Globus pallidus (tissue), 1 donor: Measurements from ENCODE around the gene MAST2.
A peak's percentile ranks its signal among the peaks of the same experiment; 100 is the strongest.
"Not testable (repeated sequence)": the region's sequence is repeated elsewhere in the genome, so short reads cannot be mapped to it uniquely, and the experiment has no call there.

ENCODE experiments used
- DNase-seq: peaks from one replicate; pipeline ENCODE4 v3.0.0-alpha.2; 2015; ENCODE audit warnings: low spot score

Gene MAST2

DNA sequence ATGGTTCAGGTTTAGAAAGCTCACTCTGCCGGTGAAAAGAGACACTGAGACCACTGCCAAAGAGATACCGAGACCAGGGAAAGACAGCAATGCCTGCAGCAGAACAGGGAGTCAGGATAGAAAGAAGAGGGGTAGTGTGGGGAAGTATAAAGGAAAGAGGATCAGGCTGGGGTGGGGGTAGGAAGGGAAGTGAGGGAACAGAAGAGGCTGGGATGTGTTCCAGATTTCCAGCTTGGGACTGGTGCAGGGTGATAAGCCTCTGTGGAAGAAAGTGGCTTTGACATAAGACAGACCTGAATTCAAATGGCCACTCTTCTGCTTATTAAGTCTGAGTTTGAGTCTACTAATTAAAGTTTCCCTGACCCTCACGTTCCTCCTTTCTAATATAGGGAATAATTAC, 223.1 kb downstream of the MAST2 start:
- DNase-seq, result no peak

DNA sequence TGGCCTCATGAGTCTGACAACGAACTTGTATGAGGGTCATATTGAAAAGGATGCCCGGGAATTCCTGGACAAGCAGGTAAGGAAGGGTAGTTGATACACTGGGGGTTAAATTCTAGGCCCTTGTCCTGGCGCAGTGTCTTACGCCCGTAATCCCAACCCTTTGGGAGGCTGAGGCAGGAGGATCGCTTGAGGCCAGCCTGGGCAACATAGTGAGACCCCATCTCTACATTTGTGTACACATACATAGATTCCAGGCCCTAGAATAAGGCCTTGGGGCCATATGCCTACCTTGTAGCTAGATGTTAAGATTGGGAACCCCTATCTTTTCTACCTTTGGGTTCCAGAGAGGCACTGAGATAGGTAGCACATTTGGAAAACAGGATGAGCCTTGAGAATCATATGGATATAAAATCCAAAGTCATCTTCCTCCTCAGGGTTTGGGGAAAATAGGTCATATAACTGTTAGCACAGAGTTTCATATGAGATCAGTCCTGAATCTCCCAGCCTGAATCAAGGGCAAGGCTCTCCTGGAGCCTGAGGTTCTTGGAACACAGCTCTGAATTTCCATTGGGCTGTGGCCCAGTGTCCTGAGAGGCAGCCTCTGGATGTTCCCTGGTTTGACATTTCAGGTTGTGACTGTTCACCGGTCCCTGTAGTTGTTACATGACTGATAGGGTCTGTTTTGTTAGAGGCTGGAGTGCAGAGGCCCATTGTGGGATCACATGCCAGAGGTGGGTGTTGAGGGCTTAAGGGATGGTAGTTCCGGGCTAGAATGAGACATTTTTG, 224.6 kb downstream of the MAST2 start:
- no peak for DNase-seq

- DNase-seq, result no peak
Measured at GRCh38 chr1:46030074-46030870, 226.9 kb downstream of the MAST2 start.

- no peak for DNase-seq
Measured at GRCh38 chr1:46030876-46031660, 227.7 kb downstream of the MAST2 start.

GRCh38 chr1:46034601-46035516, 231.4 kb downstream of the MAST2 start:
- DNase-seq, result no peak

DNA sequence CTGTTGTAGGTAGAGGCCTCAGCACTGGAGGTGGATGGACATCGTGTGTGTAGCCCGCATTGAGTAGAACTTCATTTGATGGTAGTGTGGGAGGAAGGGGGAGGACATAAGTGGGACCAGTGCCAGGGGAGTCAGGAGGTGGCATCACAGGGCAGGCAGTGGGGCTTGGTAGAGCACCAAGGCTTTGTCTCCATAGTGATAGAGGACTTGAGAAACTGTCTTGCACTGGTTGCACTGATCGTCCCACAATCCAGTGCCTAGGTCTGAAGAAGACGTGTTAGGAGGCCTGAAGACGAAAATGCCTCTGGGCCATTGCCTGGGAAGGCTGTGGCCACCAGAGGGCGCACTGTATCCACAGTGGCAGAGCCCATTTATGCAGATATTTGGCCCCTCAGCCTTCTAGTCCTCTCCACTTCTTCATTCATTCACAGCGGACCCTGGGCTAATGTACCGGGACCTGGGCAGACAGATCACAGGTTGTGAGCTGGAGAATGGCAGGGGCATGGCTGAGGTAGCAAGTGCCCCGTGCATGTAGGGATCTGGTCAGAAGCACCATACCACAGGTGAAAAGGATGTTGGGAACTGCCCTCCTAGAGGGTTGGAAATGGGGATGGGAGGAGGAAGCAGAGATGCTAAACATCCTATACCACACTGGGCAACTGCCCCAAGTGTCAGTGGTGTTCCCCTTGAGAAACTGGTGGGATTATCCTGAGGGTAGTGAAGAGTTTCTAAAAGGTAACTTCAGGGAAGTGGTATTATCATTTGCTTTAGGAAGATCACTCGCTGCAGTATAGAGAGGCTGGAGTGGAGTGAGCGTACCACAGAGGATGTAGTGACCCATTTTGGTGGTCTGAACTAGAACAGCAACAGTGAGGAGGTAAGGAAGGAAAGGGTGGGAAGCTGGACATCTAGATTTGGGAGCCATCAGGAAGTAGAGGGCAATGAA, 233.8 kb downstream of the MAST2 start:
- DNase-seq, result peak; percentile 81

- DNase-seq, result no peak
Measured at GRCh38 chr1:46039571-46040052, 236.2 kb downstream of the MAST2 start.

DNA sequence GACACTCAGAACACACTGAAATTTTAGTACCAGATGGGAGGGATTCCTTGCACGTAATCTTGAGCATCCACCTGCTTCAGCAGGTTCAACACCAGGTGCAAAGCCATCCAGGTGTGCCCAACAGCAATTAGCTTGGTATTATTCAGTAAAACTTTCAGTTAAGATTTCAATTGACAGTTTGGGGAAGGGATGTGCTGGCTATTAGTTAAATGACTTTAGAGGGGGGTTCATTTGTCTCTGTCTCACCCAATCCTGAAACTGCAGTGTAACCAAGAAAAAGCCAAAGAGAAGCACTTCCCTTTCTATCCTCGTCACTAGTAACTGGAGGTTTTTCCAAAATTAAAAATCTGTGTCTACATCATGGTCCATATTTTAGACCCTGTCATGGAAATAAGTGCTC, 238.1 kb downstream of the MAST2 start:
- DNase-seq, result no peak

- DNase-seq, result peak; percentile 26
Measured at GRCh38 chr1:46041974-46042373, 238.6 kb downstream of the MAST2 start.

- DNase-seq, result no peak
Measured at GRCh38 chr1:46043458-46044017, 240.1 kb downstream of the MAST2 start.

DNA sequence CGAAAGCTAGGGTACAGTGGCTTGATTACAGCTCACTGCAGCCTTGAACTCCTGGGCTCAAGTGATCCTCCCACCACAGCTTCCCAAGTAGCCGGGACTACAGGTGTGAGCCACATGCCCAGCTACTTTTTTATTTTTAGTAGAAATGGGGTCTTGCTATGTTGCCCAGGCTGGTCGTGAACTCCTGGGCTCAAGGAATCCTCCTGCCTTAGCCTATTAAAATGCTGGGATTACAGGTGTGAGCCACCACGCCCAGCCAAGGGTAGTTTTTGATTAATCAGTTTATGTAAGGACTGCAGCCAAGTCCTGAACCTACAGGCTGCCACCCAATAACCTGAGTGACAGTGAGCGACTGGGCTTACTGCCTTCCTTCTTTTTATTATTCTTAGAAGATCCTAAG, 240.7 kb downstream of the MAST2 start:
- no peak for DNase-seq

DNA sequence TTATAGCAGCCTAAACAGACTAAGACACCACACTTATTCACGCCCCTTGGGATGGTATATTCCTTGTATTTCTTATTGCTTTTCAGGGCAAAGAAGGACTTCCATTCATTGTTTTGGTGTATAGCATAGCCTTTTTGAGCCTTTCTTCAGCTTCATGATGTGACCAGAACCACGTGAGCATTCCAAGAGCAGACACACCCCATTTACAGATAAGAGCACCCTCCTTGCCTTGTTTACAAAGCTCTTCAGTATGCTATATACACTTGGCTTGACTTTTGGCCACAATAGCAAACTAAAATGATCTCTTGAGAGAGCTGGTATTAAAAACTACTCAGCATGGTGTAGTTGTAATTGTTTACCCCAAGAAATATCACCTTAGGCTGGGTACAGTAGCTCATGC, 250.3 kb downstream of the MAST2 start:
- DNase-seq, result no peak

- no peak for DNase-seq
Measured at GRCh38 chr1:46056325-46056724, 252.9 kb downstream of the MAST2 start.

GRCh38 chr1:46057215-46057614, 253.8 kb downstream of the MAST2 start:
- not testable (repeated sequence) for DNase-seq

DNA sequence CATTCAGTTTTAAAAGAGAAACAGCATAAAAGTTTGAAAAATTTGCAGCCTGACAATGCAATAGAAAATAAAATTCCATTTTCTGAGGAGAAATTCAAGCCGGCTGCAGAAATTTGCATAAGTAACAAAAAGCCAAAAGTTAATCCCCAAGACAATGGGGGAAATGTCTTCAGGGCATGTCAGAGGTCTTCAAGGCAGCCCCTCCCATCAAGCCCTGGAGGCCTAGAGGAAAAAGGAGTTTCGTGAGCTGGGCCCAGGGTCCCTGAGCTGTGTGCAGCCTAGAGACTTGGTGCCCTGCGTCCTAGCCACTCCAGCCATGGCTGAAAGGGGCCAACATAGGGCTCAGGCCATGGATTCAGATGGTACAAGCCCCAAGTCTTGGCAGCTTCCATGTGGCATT, 254.4 kb downstream of the MAST2 start:
- DNase-seq, result no peak

- no peak for DNase-seq
Measured at GRCh38 chr1:46058936-46059335, 255.5 kb downstream of the MAST2 start.

- DNase-seq, result no peak
Measured at GRCh38 chr1:46061146-46061545, 257.7 kb downstream of the MAST2 start.

DNA sequence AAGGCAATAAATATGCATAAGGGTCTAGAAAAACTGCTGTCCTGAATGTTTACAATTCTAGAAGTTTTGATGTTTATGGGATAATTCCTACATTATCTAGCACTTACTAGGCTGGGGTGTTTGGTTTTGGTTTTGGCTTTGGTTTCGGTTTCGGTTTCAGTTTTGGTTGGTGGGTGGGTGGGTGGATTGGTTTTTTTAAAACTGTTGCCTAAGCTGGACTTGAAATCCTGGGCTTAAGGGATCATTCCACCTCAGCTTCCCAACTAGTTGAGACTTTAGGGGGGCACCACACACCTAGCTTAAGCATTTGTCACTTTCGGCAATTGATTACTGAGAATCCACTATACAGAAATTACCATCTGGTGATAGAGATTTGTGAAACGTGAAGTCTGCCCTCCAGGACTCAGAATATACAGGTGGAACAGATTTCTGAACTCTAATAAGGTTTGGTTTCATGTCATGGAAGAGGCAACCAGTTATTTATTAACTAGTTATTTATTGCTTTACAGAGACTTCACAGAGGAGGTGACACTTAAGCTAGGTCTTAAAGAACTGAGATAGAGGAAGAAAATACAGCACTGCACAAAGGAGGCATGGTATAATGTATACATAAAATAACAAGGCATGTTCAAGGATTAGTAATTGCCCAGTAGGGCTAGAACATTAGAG, 259.4 kb downstream of the MAST2 start:
- DNase-seq, result no peak

DNA sequence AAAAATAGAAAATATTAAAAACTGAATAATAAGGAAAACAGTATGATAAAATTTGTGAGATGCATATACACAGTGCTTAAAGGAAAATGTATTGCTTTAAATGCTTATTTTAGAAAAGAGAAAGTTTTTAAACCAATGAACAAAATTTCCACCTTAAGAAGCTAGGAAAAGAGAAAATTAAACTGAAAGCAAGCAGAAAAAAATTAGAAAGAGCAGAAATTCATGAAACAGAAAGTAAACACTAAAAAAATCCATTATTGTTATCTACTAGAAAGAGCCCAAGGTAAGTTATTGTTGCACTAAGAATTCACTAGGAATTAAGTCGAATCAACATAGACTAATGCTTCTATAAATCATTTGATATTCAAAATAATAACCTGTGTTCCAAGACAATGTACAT, 261.3 kb downstream of the MAST2 start:
- no peak for DNase-seq
